Activated CD8-positive, alpha-beta memory T cell treated with anti-CD3 and anti-CD28 coated beads, Interleukin-2, amount 50 U/mL, for 24 hours (primary cell): Measurements from ENCODE around the gene RICTOR.

Experiments
- DNase-seq: peaks from one replicate; pipeline ENCODE4 v3.0.0-alpha.2; 2020; ENCODE audit errors: extremely low read depth

The RICTOR gene

GRCh38 chr5:38936269-38936668 is 137.9 kb downstream of the RICTOR start:
- DNase-seq = no peak

- no peak for DNase-seq
Measured at GRCh38 chr5:38935437-38935836, 138.8 kb downstream of the RICTOR start.

- no peak for DNase-seq
Measured at GRCh38 chr5:38932854-38933408, 141.3 kb downstream of the RICTOR start.

- DNase-seq = no peak
Measured at GRCh38 chr5:38931731-38932130, 142.5 kb downstream of the RICTOR start.

GRCh38 chr5:38929838-38930237 is 144.4 kb downstream of the RICTOR start:
- DNase-seq = no peak

- DNase-seq = no peak
Measured at GRCh38 chr5:38927470-38927869, 146.7 kb downstream of the RICTOR start.

- no peak for DNase-seq
Measured at GRCh38 chr5:38926121-38926520, 148.1 kb downstream of the RICTOR start.

GRCh38 chr5:38925154-38925925 is 148.9 kb downstream of the RICTOR start:
- no peak for DNase-seq

GRCh38 chr5:38923661-38924451 is 150.3 kb downstream of the RICTOR start:
- DNase-seq = no peak

- no peak for DNase-seq
Measured at GRCh38 chr5:38922199-38922598, 152.0 kb downstream of the RICTOR start.

GRCh38 chr5:38921174-38921573 is 153.0 kb downstream of the RICTOR start:
- DNase-seq = no peak

GRCh38 chr5:38916802-38917201 is 157.4 kb downstream of the RICTOR start:
- no peak for DNase-seq

- DNase-seq = no peak
Measured at GRCh38 chr5:38913714-38914113, 160.5 kb downstream of the RICTOR start.

- no peak for DNase-seq
Measured at GRCh38 chr5:38911933-38912332, 162.3 kb downstream of the RICTOR start.

- no peak for DNase-seq
Measured at GRCh38 chr5:38906503-38906902, 167.7 kb downstream of the RICTOR start.

GRCh38 chr5:38905516-38905915 is 168.7 kb downstream of the RICTOR start:
- DNase-seq = no peak

GRCh38 chr5:38899936-38900335 is 174.3 kb downstream of the RICTOR start:
- no peak for DNase-seq

GRCh38 chr5:38896760-38897159 is 177.4 kb downstream of the RICTOR start:
- DNase-seq = no peak

- DNase-seq = no peak
Measured at GRCh38 chr5:38892363-38892762, 181.8 kb downstream of the RICTOR start.

- DNase-seq = no peak
Measured at GRCh38 chr5:38891563-38891962, 182.6 kb downstream of the RICTOR start.

GRCh38 chr5:38889424-38889823 is 184.8 kb downstream of the RICTOR start:
- DNase-seq = no peak

GRCh38 chr5:38888041-38888440 is 186.2 kb downstream of the RICTOR start:
- DNase-seq = no peak
